NCI-H345 treated with DMSO at 0.1 percent for 48 hours (cell line): Measurements from ENCODE around the gene AGBL4.
A peak's percentile ranks its signal among the peaks of the same experiment; 100 is the strongest.

Source experiments
- DNase-seq: peaks from one replicate; lab custom pipeline; 2025; ENCODE audit not compliant: unreplicated experiment; lab: John Stamatoyannopoulos, UW

The AGBL4 gene

GRCh38 chr1:49197081-49197480 is 826.7 kb downstream of the AGBL4 start:
- DNase-seq, result no peak

GRCh38 chr1:49190138-49190537 is 833.6 kb downstream of the AGBL4 start:
- DNase-seq, result no peak

DNA sequence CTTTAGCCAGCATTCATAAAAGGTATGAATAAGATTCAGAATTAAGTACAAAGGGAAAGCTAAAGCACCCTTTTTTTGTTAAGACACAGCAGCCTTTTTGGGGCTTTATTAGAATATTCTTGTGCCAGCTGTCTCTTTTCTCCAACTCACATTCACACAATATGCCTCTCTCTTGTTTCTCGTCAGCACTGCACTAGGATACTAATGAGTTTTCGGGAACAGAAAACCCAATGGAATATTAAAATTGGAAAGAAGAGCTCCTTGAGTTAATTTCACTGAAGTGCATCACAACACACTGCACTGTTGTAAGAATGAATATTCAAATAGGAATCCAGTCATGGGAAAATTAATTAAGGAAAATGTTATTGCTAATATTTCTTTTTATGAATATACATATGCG is 836.7 kb downstream of the AGBL4 start:
- no peak for DNase-seq

- no peak for DNase-seq
These were observed 838.2 kb downstream of the AGBL4 start for GRCh38 chr1:49185450-49185980.

- DNase-seq, result no peak
These were observed 840.3 kb downstream of the AGBL4 start for GRCh38 chr1:49183489-49183888.

DNA sequence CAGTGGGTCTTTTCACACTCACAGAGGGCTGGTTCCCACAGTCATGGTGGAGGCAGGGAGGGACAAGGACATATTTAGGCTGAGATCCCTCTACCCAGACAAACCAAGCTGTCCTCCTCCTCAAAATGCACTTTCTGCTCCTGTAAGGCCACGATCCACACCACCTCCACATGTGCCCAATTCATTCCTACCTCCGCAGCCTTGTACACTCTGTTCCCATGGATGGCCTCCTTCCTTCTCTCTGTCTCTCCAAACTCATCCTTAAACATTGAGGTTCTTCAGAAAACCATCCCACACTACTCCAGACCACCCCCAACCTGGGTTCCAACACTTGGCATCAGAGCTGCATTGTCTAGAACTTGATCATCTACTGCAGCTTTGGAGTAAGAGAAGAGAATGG is 842.7 kb downstream of the AGBL4 start:
- no peak for DNase-seq

- DNase-seq, result no peak
These were observed 851.7 kb downstream of the AGBL4 start for GRCh38 chr1:49171941-49172593.

- DNase-seq, result no peak
These were observed 857.7 kb downstream of the AGBL4 start for GRCh38 chr1:49166031-49166430.

- no peak for DNase-seq
These were observed 860.7 kb downstream of the AGBL4 start for GRCh38 chr1:49163031-49163430.

DNA sequence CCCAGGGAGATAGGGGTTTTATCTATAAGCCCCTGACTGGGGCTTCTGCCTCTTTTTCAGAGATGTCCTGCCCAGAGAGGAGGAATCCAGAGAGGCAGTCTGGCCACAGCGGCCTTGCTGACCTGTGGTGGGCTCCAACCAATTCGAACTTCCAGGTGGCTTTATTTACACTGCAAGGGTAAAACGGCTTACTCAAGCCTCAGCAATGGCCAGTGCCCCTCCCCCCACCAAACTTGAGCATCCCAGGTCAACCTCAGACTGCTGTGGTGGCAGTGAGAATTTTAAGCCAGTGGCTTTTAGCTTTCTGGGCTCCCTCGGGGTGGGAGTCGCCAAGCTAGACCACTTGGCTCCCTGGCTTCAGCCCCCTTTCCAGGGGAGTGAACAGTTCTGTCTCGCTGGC is 863.1 kb downstream of the AGBL4 start:
- no peak for DNase-seq

DNA sequence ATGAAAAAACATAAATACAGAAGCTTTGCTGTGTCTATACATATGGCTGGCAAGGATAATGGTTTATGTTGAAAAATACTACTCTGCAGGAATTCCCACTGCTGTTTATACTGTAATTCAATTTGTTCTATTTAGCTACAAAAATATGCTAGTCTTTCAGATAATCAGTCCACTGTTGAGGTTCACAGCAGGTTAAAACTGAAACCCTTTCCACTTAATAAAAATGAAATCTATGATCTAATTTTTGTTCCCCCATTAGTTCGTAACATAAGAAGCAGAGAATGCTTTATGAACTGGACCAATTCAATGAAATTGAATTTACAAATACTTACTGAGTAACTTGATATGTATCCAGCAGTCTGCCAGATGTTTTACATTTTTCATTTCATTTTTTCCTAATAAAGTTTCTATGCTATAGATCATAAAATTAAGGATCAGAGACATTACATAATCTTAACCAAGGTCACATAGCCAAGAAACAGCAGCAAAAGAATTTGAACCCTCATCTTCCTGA is 887.0 kb downstream of the AGBL4 start:
- no peak for DNase-seq

- DNase-seq, result no peak
These were observed 898.0 kb downstream of the AGBL4 start for GRCh38 chr1:49125746-49126145.

DNA sequence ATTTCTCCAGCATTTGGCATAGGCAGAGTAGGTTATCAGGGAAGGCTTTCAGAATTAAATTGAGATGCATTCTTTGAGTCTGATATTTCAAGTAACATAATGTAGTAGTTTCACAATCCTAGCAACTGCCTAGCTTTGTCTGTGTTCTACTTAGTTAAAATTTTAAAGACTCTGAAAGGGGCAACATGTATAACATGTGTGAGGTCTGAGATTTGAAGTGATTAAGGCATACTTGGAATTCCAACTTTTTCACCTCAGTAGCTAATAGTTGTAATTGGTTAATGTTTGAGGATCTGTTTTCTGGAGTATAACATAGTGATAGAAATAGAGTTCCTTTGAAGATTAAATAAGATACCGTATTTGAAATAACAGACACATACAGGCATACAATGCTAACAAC is 911.8 kb downstream of the AGBL4 start:
- DNase-seq, result no peak

GRCh38 chr1:49106445-49106844 is 917.3 kb downstream of the AGBL4 start:
- DNase-seq, result no peak

DNA sequence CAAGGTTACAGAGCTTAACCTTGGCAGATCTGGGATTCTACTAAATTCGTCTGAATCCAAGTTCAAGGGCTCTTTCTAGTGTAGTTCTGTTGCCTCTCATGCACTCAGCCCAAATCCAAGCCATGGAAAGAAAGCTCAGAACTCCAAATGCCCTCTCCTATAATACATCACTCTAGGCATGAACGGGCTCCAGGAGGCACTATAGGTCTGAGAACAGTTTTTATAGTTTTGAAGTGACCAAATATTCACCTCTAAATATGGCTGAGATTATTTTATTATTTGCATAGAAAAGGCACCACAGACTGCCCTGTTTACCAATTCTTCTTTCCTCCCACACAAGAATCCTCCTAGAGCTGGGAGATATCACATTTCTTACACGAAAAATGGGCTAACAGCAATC is 919.2 kb downstream of the AGBL4 start:
- no peak for DNase-seq

- no peak for DNase-seq
These were observed 921.0 kb downstream of the AGBL4 start for GRCh38 chr1:49102752-49103151.

DNA sequence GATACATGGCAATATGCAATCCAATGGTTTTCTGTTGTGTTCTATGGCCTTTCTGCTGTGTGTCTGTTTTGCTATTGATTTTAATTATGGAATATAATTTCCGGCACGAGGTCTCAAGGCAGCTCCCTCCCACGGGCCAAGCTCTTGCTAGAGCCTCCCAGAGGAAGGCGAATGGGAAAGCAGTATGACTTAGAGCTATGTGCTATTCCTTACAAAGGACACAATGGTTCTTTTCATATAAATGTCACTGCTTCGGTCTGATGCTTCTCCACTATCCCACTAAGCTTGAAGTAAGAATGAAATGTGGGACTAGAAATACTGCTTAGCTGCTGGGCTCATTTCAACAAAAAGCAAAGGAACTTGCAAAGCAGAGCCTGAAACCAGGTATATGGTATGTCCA is 924.9 kb downstream of the AGBL4 start:
- DNase-seq, result no peak

- no peak for DNase-seq
These were observed 937.4 kb downstream of the AGBL4 start for GRCh38 chr1:49086327-49086726.

GRCh38 chr1:49085079-49085478 is 938.7 kb downstream of the AGBL4 start:
- no peak for DNase-seq

GRCh38 chr1:49060766-49061165 is 963.0 kb downstream of the AGBL4 start:
- DNase-seq, result no peak

DNA sequence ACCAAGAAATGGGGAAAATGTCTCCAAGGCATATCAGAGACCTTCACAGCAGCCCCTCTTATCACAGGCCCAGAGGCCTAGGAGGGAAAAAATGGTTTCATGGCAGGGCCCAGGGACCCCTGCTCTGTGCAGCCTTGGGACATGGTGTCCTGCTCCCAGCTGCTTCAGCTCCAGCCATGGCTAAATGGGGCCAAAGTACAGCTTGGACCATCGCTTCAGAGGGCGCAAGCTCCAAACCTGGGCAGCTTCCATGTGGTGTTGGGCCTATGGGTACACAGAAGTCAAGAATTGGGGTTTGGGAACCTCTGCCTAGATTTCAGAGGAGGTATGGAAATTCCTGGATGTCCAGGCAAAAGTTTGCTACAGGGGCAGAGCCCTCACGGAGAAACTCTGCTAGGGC is 964.7 kb downstream of the AGBL4 start:
- DNase-seq, result no peak

- DNase-seq, result peak; percentile 71
These were observed 971.7 kb downstream of the AGBL4 start for GRCh38 chr1:49052102-49052501.

DNA sequence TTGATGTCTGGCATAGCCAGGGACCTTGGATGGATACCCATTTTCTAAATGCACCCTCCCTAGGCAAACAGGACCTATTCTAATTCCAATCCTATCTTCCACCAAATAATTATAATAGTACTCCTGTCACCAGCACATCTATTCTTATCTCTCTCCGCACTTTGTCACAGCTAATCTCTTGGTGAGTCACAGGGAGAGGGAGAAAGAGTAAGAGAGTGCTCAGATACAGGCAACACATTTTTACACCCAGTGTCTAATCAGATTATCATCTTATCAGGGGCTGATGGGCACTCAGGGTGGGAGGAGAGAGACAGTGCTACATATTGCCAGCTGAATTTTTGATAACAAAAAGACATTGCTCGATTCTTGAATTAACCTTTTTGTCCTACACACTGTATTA is 972.1 kb downstream of the AGBL4 start:
- no peak for DNase-seq
